Spleen (tissue), 11 donors: Measurements from ENCODE around the gene ZNF665. TPM values are rescaled to one million over a fixed set of nuclear protein-coding genes. Genes with fewer than 3 reads are reported as not detected.

Source experiments
- DNase-seq: peaks from one replicate; pipeline ENCODE4 v3.0.0-alpha.2; 2020
- H3K27ac ChIP-seq, 8 donors: fragments of 200-600 bp; sonication (generic) in 7 of 8; 1 replicate in 4 of 8; 2 replicates in 4 of 8; pipeline versions ENCODE4 v1.5.0 to v1.8.0; 2016 to 2021; ENCODE audit warnings: inconsistent platforms in 4 of 8, mild to moderate bottlenecking in 4 of 8, moderate library complexity in 1 of 8
- H3K27me3 ChIP-seq, 7 donors: fragments of 200-600 bp; sonication (generic) in 6 of 7; replicated peaks in 1 of 7; 1 replicate in 4 of 7; 2 replicates in 3 of 7; pipeline versions ENCODE4 v1.5.0 to v1.8.0; 2016 to 2021; ENCODE audit warnings: inconsistent platforms in 3 of 7, mild to moderate bottlenecking in 1 of 7
- H3K36me3 ChIP-seq, 6 donors: fragments of 200-600 bp; sonication (generic) in 5 of 6; 1 replicate in 4 of 6; 2 replicates in 2 of 6; pipeline versions ENCODE4 v1.5.0 to v1.8.0; 2016 to 2021; ENCODE audit warnings: inconsistent platforms in 2 of 6
- H3K4me1 ChIP-seq, 6 donors: fragments of 200-600 bp; sonication (generic) in 5 of 6; 1 replicate in 3 of 6; 2 replicates in 3 of 6; pipeline versions ENCODE4 v1.5.0 to v1.8.0; 2016 to 2021; ENCODE audit warnings: inconsistent platforms in 3 of 6
- H3K4me3 ChIP-seq, 8 donors: fragments of 200-600 bp; sonication (generic) in 7 of 8; 1 replicate in 4 of 8; 2 replicates in 4 of 8; pipeline versions ENCODE4 v1.5.0 to v1.8.0; 2016 to 2021; ENCODE audit warnings: inconsistent platforms in 4 of 8, mild to moderate bottlenecking in 4 of 8, moderate library complexity in 2 of 8
- H3K9me3 ChIP-seq, 8 donors: fragments of 200-600 bp; sonication (generic) in 7 of 8; 1 replicate in 4 of 8; 2 replicates in 4 of 8; pipeline versions ENCODE4 v1.5.0 to v1.8.0; 2016 to 2021; ENCODE audit warnings: inconsistent platforms in 4 of 8
- POLR2A ChIP-seq, 3 donors: fragments of 450-650 bp; IDR thresholded peaks; one replicate each; pipeline ENCODE4 v1.5.1; 2017; ENCODE audit warnings: antibody characterized with exemption in 3 of 3, mild to moderate bottlenecking in 1 of 3
- POLR2AphosphoS5 ChIP-seq, 3 donors: sonication (generic); formaldehyde crosslinking; IDR thresholded peaks; one replicate each; pipeline ENCODE4 v1.5.1; 2017; ENCODE audit warnings: antibody characterized with exemption in 3 of 3
- WGBS, 5 donors: extraction: QIAGEN DNeasy Blood & Tissue Kit in 3 of 5; methylation state at CpG; one replicate each; pipeline versions ENCODE4 v1.1.5 to v1.1.7; 2013 to 2018; 5-methylcytosine and 5-hydroxymethylcytosine counted together
- intact Hi-C: fragments of 100-400 bp; cut with DNase I; formaldehyde crosslinking; loops from one replicate; pipeline ENCODE4 v1.15.0; 2023; ENCODE audit warnings: low total_unique reads
- polyA plus RNA-seq, 3 donors: library from polyadenylated mRNA; stranded (reverse); fragments of 200-250 nt; gene quantifications; one replicate each; pipeline ENCODE4 v1.2.1, GENCODE V29; 2013
- total RNA-seq, 7 donors: library from RNA; depleted of rRNA in 3 of 7; stranded (reverse); fragments of >200 nt in 3 of 7; fragmentation: NEBNext Ultra II Directional in 4 of 7; extraction: Animal tissue kit (Norgen Biotek cat#: 25700) in 4 of 7; gene quantifications; one replicate each; pipeline versions ENCODE4 v1.1.0 to v1.2.1, GENCODE V29; 2016 to 2021
- TF ChIP-seq, protein P1 (sequence below), 11 experiments: fragments of 200-600 bp in 7 of 11; fragments of 450-650 bp in 4 of 11; sonication (generic) in 4 of 11; IDR thresholded peaks in 8 of 11; conservative IDR thresholded peaks in 3 of 11; 1 replicate in 7 of 11; 2 replicates in 4 of 11; pipeline versions ENCODE4 v1.4.0 to v1.8.0; 2016 to 2021; ENCODE audit warnings: antibody characterized with exemption in 11 of 11, inconsistent platforms in 4 of 11, mild to moderate bottlenecking in 1 of 11
- donor health status: healthy with polysubstance abuse.
- donor health status: DM: no; HTN: no; CAD: no; lungs with moderate emphysema.
- donor health status: DM: no; HTN: no; CAD: no.
- donor health status: Bipolar disorder and iron deficiency.
- donor health status: healthy.
- donor health status: DM: no; HTN: no; CAD: no.
- donor health status: DM: yes; HTN: yes; CAD: no.

ZNF665 gene
- total and polyA plus RNA-seq, 10 donors = 1.9 to 7.3 (median 4.1) TPM

DNA sequence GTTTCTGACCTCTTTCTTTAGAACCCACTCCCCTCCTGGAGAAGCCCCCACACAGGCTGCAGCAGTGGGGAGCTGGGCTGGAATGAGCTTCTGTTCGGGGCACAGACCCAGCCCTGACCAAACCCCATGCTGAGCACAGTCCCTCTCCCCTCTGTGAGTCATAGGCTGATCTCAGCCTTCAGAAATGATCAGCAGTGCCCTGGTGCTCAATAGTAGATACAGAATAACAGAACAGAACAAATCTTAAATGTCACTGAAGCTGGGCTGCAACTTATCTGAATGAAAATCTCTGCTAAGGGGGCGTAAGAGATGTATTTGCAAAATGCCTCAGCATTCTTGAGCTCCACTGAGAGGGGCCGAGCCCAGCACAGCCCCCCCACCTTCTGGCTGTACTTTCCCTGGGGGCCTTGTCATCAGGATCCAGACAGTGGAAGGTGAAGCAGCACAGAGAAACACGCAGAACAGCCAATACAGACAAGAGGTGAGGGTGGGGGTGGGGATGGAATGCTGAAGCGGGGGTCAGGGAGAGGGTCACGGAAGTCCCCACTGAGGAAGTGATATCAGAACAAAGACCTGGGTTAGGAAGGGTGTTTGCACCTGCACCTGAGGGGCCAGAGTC lies 9.9 kb downstream of the ZNF665 start:
- DNase-seq = no peak
- Histone ChIP-seq H3K4me3 (no peak overlapping the region), H3K27ac (no peak overlapping the region), H3K27me3 (no peaks in the 10 kb centered on the region), H3K4me1 (no peaks in the 10 kb centered on the region), H3K9me3 (peaks cover 0 to 65% (median 47%) of the 10 kb centered on the region in 8 donors), H3K36me3 (peaks cover 0 to 53% (median 16%) of the 10 kb centered on the region in 6 donors)
- TF ChIP-seq POLR2AphosphoS5 (IDR thresholded peaks at IDR 0.05) (no peak), POLR2A (IDR thresholded peaks at IDR 0.05) (no peak)
- TF ChIP-seq, protein P1, sequence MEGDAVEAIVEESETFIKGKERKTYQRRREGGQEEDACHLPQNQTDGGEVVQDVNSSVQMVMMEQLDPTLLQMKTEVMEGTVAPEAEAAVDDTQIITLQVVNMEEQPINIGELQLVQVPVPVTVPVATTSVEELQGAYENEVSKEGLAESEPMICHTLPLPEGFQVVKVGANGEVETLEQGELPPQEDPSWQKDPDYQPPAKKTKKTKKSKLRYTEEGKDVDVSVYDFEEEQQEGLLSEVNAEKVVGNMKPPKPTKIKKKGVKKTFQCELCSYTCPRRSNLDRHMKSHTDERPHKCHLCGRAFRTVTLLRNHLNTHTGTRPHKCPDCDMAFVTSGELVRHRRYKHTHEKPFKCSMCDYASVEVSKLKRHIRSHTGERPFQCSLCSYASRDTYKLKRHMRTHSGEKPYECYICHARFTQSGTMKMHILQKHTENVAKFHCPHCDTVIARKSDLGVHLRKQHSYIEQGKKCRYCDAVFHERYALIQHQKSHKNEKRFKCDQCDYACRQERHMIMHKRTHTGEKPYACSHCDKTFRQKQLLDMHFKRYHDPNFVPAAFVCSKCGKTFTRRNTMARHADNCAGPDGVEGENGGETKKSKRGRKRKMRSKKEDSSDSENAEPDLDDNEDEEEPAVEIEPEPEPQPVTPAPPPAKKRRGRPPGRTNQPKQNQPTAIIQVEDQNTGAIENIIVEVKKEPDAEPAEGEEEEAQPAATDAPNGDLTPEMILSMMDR (IDR thresholded peaks at IDR 0.05 in 8 of 11, conservative IDR thresholded peaks at IDR 0.05 in 3 of 11) = no peak
- intact Hi-C loops = no loop called here
- WGBS, 5 donors = 90 to 95% (median 93%) methylated on average over 6 of the region's 6 CpGs

DNA sequence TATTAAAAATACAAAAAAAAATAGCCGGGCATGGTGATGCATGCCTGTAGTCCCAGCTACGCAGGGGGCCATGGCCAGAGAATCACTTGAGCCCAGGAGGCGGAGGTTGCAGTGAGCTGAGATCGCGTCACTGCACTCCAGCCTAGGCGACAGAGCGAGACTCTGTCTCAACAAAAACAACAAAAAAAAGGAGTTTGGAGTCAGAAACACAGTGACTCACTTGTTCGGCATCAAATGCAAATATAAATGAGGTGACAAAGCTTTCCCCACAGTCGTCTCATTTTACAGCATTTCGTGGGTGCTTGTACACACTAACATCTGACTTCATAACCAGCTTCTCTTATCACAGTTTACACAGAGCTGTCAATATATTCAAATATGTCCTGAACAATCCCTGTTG lies 11.0 kb downstream of the ZNF665 start:
- Histone ChIP-seq H3K9me3 (peaks cover 0 to 75% (median 54%) of the 10 kb centered on the region in 8 donors), H3K36me3 (peaks cover 0 to 53% (median 16%) of the 10 kb centered on the region in 6 donors), H3K4me1 (no peaks in the 10 kb centered on the region), H3K27ac (no peak overlapping the region), H3K27me3 (no peaks in the 10 kb centered on the region), H3K4me3 (no peak overlapping the region)
- 95 to 97% (median 96%) methylated on average over 10 of the region's 10 CpGs for WGBS, 5 donors
- TF ChIP-seq, protein P1 (IDR thresholded peaks at IDR 0.05 in 8 of 11, conservative IDR thresholded peaks at IDR 0.05 in 3 of 11) = no peak
- no peak for TF ChIP-seq POLR2A (IDR thresholded peaks at IDR 0.05)
- no peak for TF ChIP-seq POLR2AphosphoS5 (IDR thresholded peaks at IDR 0.05)
- DNase-seq = no peak
- intact Hi-C loops = no loop called here

- Histone ChIP-seq H3K4me3 (no peak overlapping the region), H3K27me3 (no peaks in the 10 kb centered on the region), H3K9me3 (peaks cover 0 to 99% (median 78%) of the 10 kb centered on the region in 8 donors), H3K36me3 (peaks cover 0 to 59% (median 16%) of the 10 kb centered on the region in 6 donors), H3K27ac (no peak overlapping the region), H3K4me1 (no peaks in the 10 kb centered on the region)
- TF ChIP-seq POLR2A (IDR thresholded peaks at IDR 0.05) = no peak
- no peak for TF ChIP-seq POLR2AphosphoS5 (IDR thresholded peaks at IDR 0.05)
- TF ChIP-seq, protein P1 (IDR thresholded peaks at IDR 0.05 in 8 of 11, conservative IDR thresholded peaks at IDR 0.05 in 3 of 11) = no peak
- 92 to 96% (median 92%) methylated on average over 5 of the region's 5 CpGs for WGBS, 5 donors
- no peak for DNase-seq
- intact Hi-C loops = no loop called here
These were observed 15.2 kb downstream of the ZNF665 start for GRCh38 chr19:53177986-53178385.

DNA sequence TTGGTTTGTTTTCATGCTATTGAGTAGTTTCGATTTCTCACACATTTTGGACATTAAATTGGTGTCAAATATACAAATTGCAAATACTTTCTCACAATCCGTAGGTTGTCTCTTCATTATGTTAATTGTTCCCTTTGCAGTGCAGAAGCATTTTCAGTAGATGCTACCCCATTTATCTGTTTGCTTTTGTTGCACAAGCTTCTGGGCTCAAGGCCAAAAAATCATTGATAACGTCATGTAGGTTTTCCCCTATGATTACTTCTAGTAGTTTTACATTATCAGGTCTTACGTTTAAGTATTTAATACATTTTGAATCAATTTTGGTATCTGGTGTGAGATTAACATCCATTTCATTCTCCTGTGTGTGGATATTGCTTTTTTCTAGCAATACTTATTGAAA lies 20.3 kb downstream of the ZNF665 start:
- H3K4me3 ChIP-seq = no peak overlapping the region
- H3K9me3 ChIP-seq = peaks cover 2 to 96% (median 81%) of the 10 kb centered on the region in 8 donors
- H3K36me3 ChIP-seq = peaks cover 0 to 30% (median 1%) of the 10 kb centered on the region in 6 donors
- no peak for DNase-seq
- intact Hi-C loops = no loop called here
- no peak overlapping the region for H3K27ac ChIP-seq
- TF ChIP-seq, protein P1 (IDR thresholded peaks at IDR 0.05 in 8 of 11, conservative IDR thresholded peaks at IDR 0.05 in 3 of 11) = no peak
- TF ChIP-seq POLR2A (IDR thresholded peaks at IDR 0.05) (no peak), POLR2AphosphoS5 (IDR thresholded peaks at IDR 0.05) (no peak)
- 55 to 74% (median 61%) methylated on average over 4 of the region's 4 CpGs for whole genome bisulfite sequencing, 5 donors
- H3K4me1 ChIP-seq = no peaks in the 10 kb centered on the region
- no peaks in the 10 kb centered on the region for H3K27me3 ChIP-seq
